ENCODE data around the gene NGFR. TPM values are rescaled to one million over a fixed set of nuclear protein-coding genes. Genes with fewer than 3 reads are reported as not detected.

Gene NGFR
- total RNA-seq, 1 experiment from 2014 or later = not detected

GRCh38 chr17:49520386-49521087 is 25.4 kb downstream of the NGFR start:
- no peaks in the 10 kb centered on the region for H3K9me3 ChIP-seq (ENCODE audit: low read length)
- no peak overlapping the region for H2AFZ ChIP-seq (ENCODE audit: low read length)
- intact Hi-C loops (cut with micrococcal nuclease) = no loop called here
- ATAC-seq (no peak), DNase-seq (no peak)
- TF ChIP-seq EZH2phosphoT487 (IDR thresholded peaks at IDR 0.05; ENCODE audit: borderline replicate concordance, low read length) (no peak), EZH2 (IDR thresholded peaks at IDR 0.05; ENCODE audit: low read length, unreplicated experiment) (no peak), CTCF (conservative IDR thresholded peaks at IDR 0.05; ENCODE audit: low read depth, low read length) (no peak)
- no peak overlapping the region for H3K4me2 ChIP-seq (ENCODE audit: low read length)
- no TSS peak for BruUV-seq (replicated peaks)
- H3K79me2 ChIP-seq (ENCODE audit: low read length) = no peaks in the 10 kb centered on the region
- no peaks in the 10 kb centered on the region for H4K20me1 ChIP-seq (ENCODE audit: low read length)
- no peak overlapping the region for H3K27ac ChIP-seq (ENCODE audit: low read length)
- CTCF ChIA-PET = no interaction called here
- H3K9me2 ChIP-seq (replicated peaks; ENCODE audit: low read length) = no peaks in the 10 kb centered on the region
- H3K4me1 ChIP-seq (ENCODE audit: insufficient read depth, low read length) = peaks cover 7% of the 10 kb centered on the region
- H3F3A ChIP-seq (ENCODE audit: low read length, unreplicated experiment) = no peaks in the 10 kb centered on the region
- no peaks in the 10 kb centered on the region for H3K36me3 ChIP-seq (ENCODE audit: low read depth, low read length)
- no peak overlapping the region for H3K4me3 ChIP-seq (ENCODE audit: low read length)
- no peak overlapping the region for H3K9ac ChIP-seq (ENCODE audit: low read length)
- POLR2A ChIA-PET (ENCODE audit: unreplicated experiment) = no interaction called here
- no peaks in the 10 kb centered on the region; the same call in 1 of the 2 replicates for H3K27me3 ChIP-seq (ENCODE audit: low read length)

DNA sequence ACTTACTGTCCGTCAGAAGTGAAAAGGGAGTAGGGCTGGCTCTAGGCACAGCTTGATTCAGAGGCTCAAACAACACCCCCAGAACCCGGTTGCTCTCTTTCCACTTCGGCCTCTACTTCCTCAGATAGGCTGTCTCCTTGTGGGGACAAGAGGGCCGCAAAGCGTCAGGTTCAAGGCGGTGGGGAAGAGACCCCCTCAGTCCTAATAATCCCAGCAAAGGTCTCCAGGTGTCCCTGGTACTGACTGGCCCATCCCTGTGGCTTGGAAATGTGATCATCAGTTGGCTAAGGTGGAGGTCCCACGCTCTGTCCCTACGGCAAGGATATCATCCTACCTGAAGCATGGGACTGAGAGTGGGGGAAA is 26.0 kb downstream of the NGFR start:
- Histone ChIP-seq H3K36me3 (ENCODE audit: low read depth, low read length) (no peaks in the 10 kb centered on the region), H3K4me2 (ENCODE audit: low read length) (no peak overlapping the region), H3K9me2 (replicated peaks; ENCODE audit: low read length) (no peaks in the 10 kb centered on the region), H3K9ac (ENCODE audit: low read length) (no peak overlapping the region), H2AFZ (ENCODE audit: low read length) (no peak overlapping the region), H3K27ac (ENCODE audit: low read length) (no peak overlapping the region), H3K4me1 (ENCODE audit: insufficient read depth, low read length) (peaks cover 6% of the 10 kb centered on the region), H3F3A (ENCODE audit: low read length, unreplicated experiment) (no peaks in the 10 kb centered on the region), H3K27me3 (ENCODE audit: low read length) (no peaks in the 10 kb centered on the region; the same call in 1 of the 2 replicates), H4K20me1 (ENCODE audit: low read length) (no peaks in the 10 kb centered on the region), H3K79me2 (ENCODE audit: low read length) (no peaks in the 10 kb centered on the region), H3K9me3 (ENCODE audit: low read length) (no peaks in the 10 kb centered on the region), H3K4me3 (ENCODE audit: low read length) (no peak overlapping the region)
- TF ChIP-seq EZH2phosphoT487 (IDR thresholded peaks at IDR 0.05; ENCODE audit: borderline replicate concordance, low read length) (no peak), CTCF (conservative IDR thresholded peaks at IDR 0.05; ENCODE audit: low read depth, low read length) (no peak), EZH2 (IDR thresholded peaks at IDR 0.05; ENCODE audit: low read length, unreplicated experiment) (no peak)
- ATAC-seq (no peak), DNase-seq (no peak)
- ChIA-PET POLR2A (ENCODE audit: unreplicated experiment) (no interaction called here), CTCF (no interaction called here)
- no TSS peak for BruUV-seq (replicated peaks)
- intact Hi-C loops (cut with micrococcal nuclease) = no loop called here

- H3K36me3 ChIP-seq (ENCODE audit: low read depth, low read length) = no peaks in the 10 kb centered on the region
- no peak for DNase-seq
- H3K79me2 ChIP-seq (ENCODE audit: low read length) = no peaks in the 10 kb centered on the region
- no peak overlapping the region for H3K4me2 ChIP-seq (ENCODE audit: low read length)
- no peak overlapping the region for H2AFZ ChIP-seq (ENCODE audit: low read length)
- POLR2A ChIA-PET (ENCODE audit: unreplicated experiment) = no interaction called here
- H3K27ac ChIP-seq (ENCODE audit: low read length) = no peak overlapping the region
- no peaks in the 10 kb centered on the region; the same call in 1 of the 2 replicates for H3K27me3 ChIP-seq (ENCODE audit: low read length)
- intact Hi-C loops (cut with micrococcal nuclease) = no loop called here
- BruUV-seq (replicated peaks) = no TSS peak
- H3K9me2 ChIP-seq (replicated peaks; ENCODE audit: low read length) = no peaks in the 10 kb centered on the region
- ATAC-seq = no peak
- no peak for TF ChIP-seq EZH2 (IDR thresholded peaks at IDR 0.05; ENCODE audit: low read length, unreplicated experiment)
- TF ChIP-seq EZH2phosphoT487 (IDR thresholded peaks at IDR 0.05; ENCODE audit: borderline replicate concordance, low read length) = no peak
- no peak for TF ChIP-seq CTCF (conservative IDR thresholded peaks at IDR 0.05; ENCODE audit: low read depth, low read length)
- H3K4me3 ChIP-seq (ENCODE audit: low read length) = no peak overlapping the region
- no peaks in the 10 kb centered on the region for H4K20me1 ChIP-seq (ENCODE audit: low read length)
- H3K9me3 ChIP-seq (ENCODE audit: low read length) = no peaks in the 10 kb centered on the region
- no peak overlapping the region for H3K9ac ChIP-seq (ENCODE audit: low read length)
- CTCF ChIA-PET = no interaction called here
- H3F3A ChIP-seq (ENCODE audit: low read length, unreplicated experiment) = no peaks in the 10 kb centered on the region
- H3K4me1 ChIP-seq (ENCODE audit: insufficient read depth, low read length) = peaks cover 6% of the 10 kb centered on the region
These were observed 26.6 kb downstream of the NGFR start for GRCh38 chr17:49521471-49522356.
